ENCODE data around the gene ANO6.

The ANO6 gene

GRCh38 chr12:45209784-45210183 is 6.1 kb upstream of the ANO6 start:
- DNase-seq (ENCODE audit: low read depth, low spot score) = no peak
- H3K4me3 ChIP-seq (ENCODE audit: low read length) = no peak overlapping the region

DNA sequence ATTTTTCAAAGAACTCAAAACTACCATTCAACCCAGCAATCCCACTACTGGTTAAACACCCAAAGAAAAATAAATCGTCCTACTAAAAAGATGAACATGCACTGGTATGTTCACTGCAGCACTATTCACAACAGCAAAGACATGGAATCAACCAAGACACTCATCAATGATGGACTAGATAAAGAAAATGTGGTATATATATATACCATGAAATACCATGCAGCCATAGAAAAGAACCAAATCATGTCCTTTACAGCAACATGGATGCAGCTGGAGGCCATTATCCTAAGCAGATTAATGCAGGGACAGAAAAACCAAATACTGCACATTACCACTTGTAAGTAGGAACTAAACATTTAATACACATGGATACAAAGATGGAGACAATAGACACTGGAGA is 3.8 kb upstream of the ANO6 start:
- no peak overlapping the region for H3K4me3 ChIP-seq (ENCODE audit: low read length)
- no peak for DNase-seq (ENCODE audit: low read depth, low spot score)

- H3K4me3 ChIP-seq (ENCODE audit: low read length) = no peak overlapping the region
- no peak for DNase-seq (ENCODE audit: low read depth, low spot score)
Measured at GRCh38 chr12:45213107-45213506, 2.8 kb upstream of the ANO6 start.

DNA sequence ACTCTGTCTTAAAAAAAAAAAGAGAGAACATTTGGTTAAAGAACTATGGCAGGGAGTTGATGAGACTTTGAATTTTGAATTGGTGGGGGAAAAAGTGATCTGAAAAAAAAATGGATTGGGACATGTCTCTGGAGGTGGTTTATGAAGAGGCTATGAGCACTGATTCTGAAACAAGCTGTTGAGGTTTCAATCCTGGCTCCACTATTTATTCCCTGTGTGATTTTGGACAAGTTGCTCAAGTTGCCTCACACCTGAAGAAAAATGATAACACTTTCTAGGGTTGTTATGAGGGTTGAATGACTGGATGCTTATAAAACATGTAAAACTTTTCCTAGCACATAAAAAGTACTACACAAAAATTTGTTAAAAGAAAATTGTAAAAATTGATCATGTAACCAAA is 1.8 kb upstream of the ANO6 start:
- no peak for DNase-seq (ENCODE audit: low read depth, low spot score)
- no peak overlapping the region for H3K4me3 ChIP-seq (ENCODE audit: low read length)

- peak overlapping the region; percentile 89 for H3K4me3 ChIP-seq (ENCODE audit: low read length)
- DNase-seq (ENCODE audit: low read depth, low spot score) = no peak
Measured at GRCh38 chr12:45214749-45215418, 1.0 kb upstream of the ANO6 start.

GRCh38 chr12:45216230-45216982 is 511 bp downstream of the ANO6 start:
- H3K4me3 ChIP-seq (ENCODE audit: low read length) = peak overlapping the region; percentile 89
- no peak for DNase-seq (ENCODE audit: low read depth, low spot score)

- no peak for DNase-seq (ENCODE audit: low read depth, low spot score)
- peak overlapping the region; percentile 89 for H3K4me3 ChIP-seq (ENCODE audit: low read length)
Measured at GRCh38 chr12:45216983-45217485, 1.1 kb downstream of the ANO6 start.

- no peak overlapping the region; the same call in 1 of the 2 replicates for H3K4me3 ChIP-seq (ENCODE audit: low read length)
- DNase-seq (ENCODE audit: low read depth, low spot score) = no peak
Measured at GRCh38 chr12:45217846-45218245, 2.0 kb downstream of the ANO6 start.

GRCh38 chr12:45219621-45220020 is 3.7 kb downstream of the ANO6 start:
- peak; percentile 69 for DNase-seq (ENCODE audit: low read depth, low spot score)
- H3K4me3 ChIP-seq (ENCODE audit: low read length) = no peak overlapping the region

GRCh38 chr12:45220363-45220931 is 4.6 kb downstream of the ANO6 start:
- no peak for DNase-seq (ENCODE audit: low read depth, low spot score)
- no peak overlapping the region for H3K4me3 ChIP-seq (ENCODE audit: low read length)

- peak; percentile 91 for DNase-seq (ENCODE audit: low read depth, low spot score)
- H3K4me3 ChIP-seq (ENCODE audit: low read length) = no peak overlapping the region
Measured at GRCh38 chr12:45220969-45221368, 5.1 kb downstream of the ANO6 start.

GRCh38 chr12:45223868-45224267 is 8.0 kb downstream of the ANO6 start:
- no peak overlapping the region for H3K4me3 ChIP-seq (ENCODE audit: low read length)
- no peak for DNase-seq (ENCODE audit: low read depth, low spot score)

DNA sequence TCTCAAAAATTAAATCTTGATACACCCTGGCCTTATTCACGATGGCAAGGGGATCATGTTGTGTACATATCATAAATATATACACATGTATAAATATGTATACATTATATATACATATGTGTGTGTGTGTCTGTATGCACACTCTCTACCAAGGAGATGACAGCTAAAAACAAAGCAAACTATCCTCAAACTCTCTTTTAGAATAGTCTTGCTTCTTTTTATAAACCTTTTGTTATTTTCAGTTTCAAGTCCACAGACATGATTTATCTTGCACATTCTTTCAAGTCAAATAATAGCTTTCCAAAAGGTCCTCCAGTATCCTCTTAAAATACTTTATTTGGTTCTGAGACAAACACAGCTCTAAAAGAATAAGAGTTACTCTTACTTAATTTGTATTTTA is 8.4 kb downstream of the ANO6 start:
- DNase-seq (ENCODE audit: low read depth, low spot score) = no peak

GRCh38 chr12:45226021-45226420 is 10.1 kb downstream of the ANO6 start:
- H3K4me3 ChIP-seq (ENCODE audit: low read length) = no peak overlapping the region
- no peak for DNase-seq (ENCODE audit: low read depth, low spot score)

More for the DNA sequence above, 8.4 kb downstream of the ANO6 start:
- H3K4me3 ChIP-seq (ENCODE audit: low read length) = no peak overlapping the region

GRCh38 chr12:45227316-45228067 is 11.6 kb downstream of the ANO6 start:
- no peak overlapping the region for H3K4me3 ChIP-seq (ENCODE audit: low read length)
- no peak for DNase-seq (ENCODE audit: low read depth, low spot score)

GRCh38 chr12:45231515-45232145 is 15.7 kb downstream of the ANO6 start:
- H3K4me3 ChIP-seq (ENCODE audit: low read length) = no peak overlapping the region
- DNase-seq (ENCODE audit: low read depth, low spot score) = no peak

DNA sequence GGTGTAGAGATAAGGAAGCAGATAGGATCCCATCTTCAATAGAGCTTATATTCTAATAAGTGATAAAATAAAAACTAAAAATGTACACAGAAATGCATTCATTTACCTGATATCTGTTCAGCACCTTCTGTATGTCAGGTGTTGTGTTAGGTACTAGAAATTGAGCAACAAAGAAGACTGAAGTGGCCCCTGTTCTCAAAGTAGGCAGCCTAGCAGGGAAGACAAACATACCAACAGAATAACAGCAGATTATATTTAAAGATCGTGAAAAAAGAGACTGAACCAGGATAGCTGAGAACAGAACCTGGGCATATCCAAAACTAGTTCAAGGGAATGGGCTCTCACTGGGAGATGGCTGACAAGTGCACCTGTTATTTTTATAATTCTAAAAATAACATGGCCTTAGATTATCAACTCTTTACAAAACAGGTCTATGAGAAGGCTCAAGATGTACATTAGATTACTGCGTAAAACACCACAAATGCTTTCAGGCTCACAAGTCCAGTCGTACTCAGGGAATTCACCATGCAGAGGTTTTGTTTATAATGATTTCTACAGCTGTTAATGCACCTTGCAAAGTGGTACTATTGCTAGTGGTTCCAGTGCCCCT is 16.4 kb downstream of the ANO6 start:
- no peak for DNase-seq (ENCODE audit: low read depth, low spot score)
- H3K4me3 ChIP-seq (ENCODE audit: low read length) = no peak overlapping the region

GRCh38 chr12:45232756-45233372 is 17.0 kb downstream of the ANO6 start:
- no peak for DNase-seq (ENCODE audit: low read depth, low spot score)
- H3K4me3 ChIP-seq (ENCODE audit: low read length) = no peak overlapping the region
